HEK293 (cell line): ENCODE results near the gene KLHL35.

Source experiments
- CTCF ChIA-PET: fragments of 350-600 bp; formaldehyde crosslinking; extraction: SDS; loops from one replicate; lab custom pipeline; 2021; ENCODE audit warnings: antibody characterized with exemption; lab: Yijun Ruan, JAX
- POLR2A ChIA-PET: fragments of 300-600 bp; formaldehyde crosslinking; extraction: SDS; loops from one replicate; lab custom pipeline; 2020; ENCODE audit warnings: antibody characterized with exemption, inconsistent platforms; lab: Yijun Ruan, JAX
- H3K27ac ChIP-seq: fragments of 200-500 bp; sonication (Bioruptor generic); 2 replicates; pipeline ENCODE4 v1.5.1; 2014; ENCODE audit warnings: low read depth, low read length, control low read depth, inconsistent platforms; ENCODE audit errors: extremely low read depth
- H3K36me3 ChIP-seq, 2 experiments: fragments of 200-500 bp in 1 of 2; sonication (Bioruptor generic) in 1 of 2; 1 replicate in 1 of 2; 2 replicates in 1 of 2; pipeline ENCODE4 v1.5.1; 2014 to 2017; ENCODE audit warnings: inconsistent platforms in 2 of 2, low read length in 2 of 2; ENCODE audit not compliant: control insufficient read depth in 2 of 2, insufficient read depth in 1 of 2
- H3K4me1 ChIP-seq: fragments of 200-500 bp; sonication (Bioruptor generic); 2 replicates; pipeline ENCODE4 v1.5.1; 2014; ENCODE audit warnings: mild to moderate bottlenecking, low read length, inconsistent platforms; ENCODE audit not compliant: control insufficient read depth, insufficient read depth
- H3K4me3 ChIP-seq: 2 replicates; pipeline ENCODE4 v1.5.1; 2011; ENCODE audit warnings: low read depth, mild to moderate bottlenecking, control low read depth, low read length, moderate library complexity
- H3K9me3 ChIP-seq: fragments of 200-500 bp; sonication (Bioruptor generic); 2 replicates; pipeline ENCODE4 v1.5.1; 2014; ENCODE audit warnings: low read depth, low read length, inconsistent platforms; ENCODE audit not compliant: control insufficient read depth, insufficient read depth
- SP3 ChIP-seq: fragments of 450-650 bp; formaldehyde crosslinking; IDR thresholded peaks from 2 replicates; pipeline ENCODE4 v1.5.1; 2016; ENCODE audit warnings: missing biosample characterization, missing genetic modification characterization
- SP7 ChIP-seq: fragments of 450-650 bp; formaldehyde crosslinking; IDR thresholded peaks from 2 replicates; pipeline ENCODE4 v1.5.1; 2016; ENCODE audit warnings: missing biosample characterization, missing genetic modification characterization
- YY1 ChIP-seq: fragments of 450-650 bp; formaldehyde crosslinking; IDR thresholded peaks from 2 replicates; pipeline ENCODE4 v1.5.1; 2018; ENCODE audit warnings: missing biosample characterization, missing genetic modification characterization
- ZNF121 ChIP-seq: fragments of 450-650 bp; formaldehyde crosslinking; IDR thresholded peaks from 2 replicates; pipeline ENCODE4 v1.5.1; 2016; ENCODE audit warnings: missing biosample characterization, missing genetic modification characterization
- ZNF596 ChIP-seq: fragments of 450-650 bp; IDR thresholded peaks from 2 replicates; pipeline ENCODE4 v1.5.0; 2018; ENCODE audit warnings: missing biosample characterization, mild to moderate bottlenecking, missing genetic modification characterization, moderate library complexity
- ZNF623 ChIP-seq: fragments of 450-650 bp; formaldehyde crosslinking; IDR thresholded peaks from 2 replicates; pipeline ENCODE4 v1.5.1; 2016; ENCODE audit warnings: missing biosample characterization, missing genetic modification characterization
- ZNF664 ChIP-seq: fragments of 450-650 bp; formaldehyde crosslinking; IDR thresholded peaks from 2 replicates; pipeline ENCODE4 v1.5.1; 2016; ENCODE audit warnings: missing biosample characterization, missing genetic modification characterization
- ZNF677 ChIP-seq: fragments of 450-650 bp; IDR thresholded peaks from 2 replicates; pipeline ENCODE4 v1.5.0; 2018; ENCODE audit warnings: missing biosample characterization, mild to moderate bottlenecking, missing genetic modification characterization, moderate library complexity
- TF ChIP-seq, protein P1 (sequence below): fragments of 450-650 bp; formaldehyde crosslinking; IDR thresholded peaks from 2 replicates; pipeline ENCODE4; 2016; ENCODE audit warnings: missing biosample characterization, missing genetic modification characterization
- TF ChIP-seq, protein P2 (sequence below): fragments of 450-650 bp; formaldehyde crosslinking; IDR thresholded peaks from 2 replicates; pipeline ENCODE4 v1.5.1; 2016; ENCODE audit warnings: missing biosample characterization, missing genetic modification characterization, low read depth
- TF ChIP-seq, protein P3 (sequence below): fragments of 450-650 bp; formaldehyde crosslinking; IDR thresholded peaks from 2 replicates; pipeline ENCODE4 v1.5.1; 2017; ENCODE audit warnings: missing biosample characterization, missing genetic modification characterization
- TF ChIP-seq, protein P4 (sequence below): fragments of 450-650 bp; formaldehyde crosslinking; IDR thresholded peaks from 2 replicates; pipeline ENCODE4 v1.5.1; 2016; ENCODE audit warnings: missing biosample characterization, missing genetic modification characterization, low read depth
- TF ChIP-seq, protein P5 (sequence below): fragments of 450-650 bp; formaldehyde crosslinking; conservative IDR thresholded peaks from 2 replicates; pipeline ENCODE4 v1.5.1; 2016; ENCODE audit warnings: low read depth, missing biosample characterization, missing genetic modification characterization
- TF ChIP-seq, protein P6 (sequence below): fragments of 450-650 bp; formaldehyde crosslinking; IDR thresholded peaks from 2 replicates; pipeline ENCODE4 v1.5.1; 2016; ENCODE audit warnings: missing biosample characterization, missing genetic modification characterization

Gene KLHL35

DNA sequence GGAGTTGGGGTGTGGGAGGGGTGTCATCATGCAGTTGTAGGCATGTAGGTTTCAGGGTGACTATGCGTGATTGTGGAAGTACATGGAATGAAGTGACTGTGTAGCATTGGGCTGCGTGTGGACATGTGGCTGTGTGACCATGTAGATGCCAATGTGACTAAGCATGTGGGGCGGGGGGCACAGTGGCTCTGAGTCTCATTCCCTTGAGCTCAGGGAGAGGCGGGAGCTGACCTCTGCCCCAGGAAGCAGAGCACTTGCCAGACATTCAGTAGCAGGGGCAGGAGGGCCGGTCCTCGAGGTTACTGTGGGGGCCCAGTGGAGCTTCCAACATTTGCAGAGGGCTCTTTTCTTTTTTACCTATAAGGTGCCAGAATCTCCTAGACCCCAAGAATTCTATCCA lies 440 bp upstream of the KLHL35 start (continued):
- no peak for TF ChIP-seq YY1 (tag by site-specific recombination)
- TF ChIP-seq, protein P1, sequence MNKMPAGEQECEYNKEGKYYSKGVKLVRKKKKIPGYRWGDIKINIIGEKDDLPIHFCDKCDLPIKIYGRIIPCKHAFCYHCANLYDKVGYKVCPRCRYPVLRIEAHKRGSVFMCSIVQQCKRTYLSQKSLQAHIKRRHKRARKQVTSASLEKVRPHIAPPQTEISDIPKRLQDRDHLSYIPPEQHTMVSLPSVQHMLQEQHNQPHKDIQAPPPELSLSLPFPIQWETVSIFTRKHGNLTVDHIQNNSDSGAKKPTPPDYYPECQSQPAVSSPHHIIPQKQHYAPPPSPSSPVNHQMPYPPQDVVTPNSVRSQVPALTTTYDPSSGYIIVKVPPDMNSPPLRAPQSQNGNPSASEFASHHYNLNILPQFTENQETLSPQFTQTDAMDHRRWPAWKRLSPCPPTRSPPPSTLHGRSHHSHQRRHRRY (tag by site-specific recombination), result no peak
- no peak for TF ChIP-seq ZNF664 (tag by site-specific recombination)
- TF ChIP-seq, all 188 proteins: peak for 0

DNA sequence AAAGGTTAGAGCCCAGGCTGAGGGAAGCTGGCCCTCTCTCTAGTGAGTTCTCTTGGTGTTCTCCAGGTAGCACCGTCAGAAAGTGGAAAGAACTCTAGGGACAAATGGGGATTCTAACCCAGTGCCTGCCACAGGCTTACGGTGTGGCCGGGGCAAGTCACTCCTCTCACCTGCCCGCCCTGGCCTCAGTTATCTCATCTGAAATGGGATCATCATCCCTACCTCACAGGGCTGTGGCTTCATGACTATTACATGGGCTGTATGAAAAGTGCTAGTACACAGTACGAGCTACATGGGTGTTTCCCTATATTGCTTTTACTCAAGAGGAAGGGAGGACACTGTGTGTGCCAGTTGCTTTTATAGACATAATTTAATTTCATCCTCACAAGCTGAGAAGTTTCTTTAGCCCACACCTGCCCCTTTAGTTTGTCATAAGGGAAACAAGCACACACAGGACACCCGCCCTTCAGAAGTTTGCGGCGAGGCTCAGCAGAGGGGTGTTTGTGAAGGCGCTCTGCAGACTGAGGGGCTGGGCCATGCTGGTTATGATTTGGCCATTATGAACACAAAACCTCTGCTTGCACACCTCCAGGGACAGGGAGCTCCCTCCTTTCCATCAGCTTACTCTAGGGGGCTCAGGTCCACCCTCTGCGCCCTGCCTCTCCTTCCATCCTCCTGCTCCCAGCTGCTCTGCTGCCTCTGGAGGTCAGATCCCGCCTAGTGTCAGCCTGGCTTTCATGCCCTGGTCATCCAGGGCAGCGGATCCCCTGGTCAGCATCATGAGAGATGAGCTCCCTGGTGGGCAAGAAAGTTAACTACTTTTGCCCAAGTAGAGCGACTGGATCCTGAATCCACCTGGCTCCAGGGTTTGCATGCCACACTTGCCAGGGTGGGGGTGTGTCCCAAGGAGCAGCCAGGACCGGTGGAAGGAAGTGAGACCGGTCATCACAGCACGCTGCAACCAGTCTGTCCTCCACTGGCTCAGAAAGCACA lies 1.2 kb downstream of the KLHL35 start:
- Histone ChIP-seq H3K27ac (no peak overlapping the region), H3K36me3 (no peaks in the 10 kb centered on the region), H3K9me3 (no peaks in the 10 kb centered on the region), H3K4me3 (no peak overlapping the region), H3K4me1 (no peaks in the 10 kb centered on the region)
- ChIA-PET CTCF (interaction anchor here (0.5 to 3.5 kb wide), 6 partner anchors 14 to 818 kb away, joined by 3 to 20 read pairs (median 3); no protein-coding TSS in a partner anchor), POLR2A (no interaction called here)
- TF ChIP-seq, protein P2, sequence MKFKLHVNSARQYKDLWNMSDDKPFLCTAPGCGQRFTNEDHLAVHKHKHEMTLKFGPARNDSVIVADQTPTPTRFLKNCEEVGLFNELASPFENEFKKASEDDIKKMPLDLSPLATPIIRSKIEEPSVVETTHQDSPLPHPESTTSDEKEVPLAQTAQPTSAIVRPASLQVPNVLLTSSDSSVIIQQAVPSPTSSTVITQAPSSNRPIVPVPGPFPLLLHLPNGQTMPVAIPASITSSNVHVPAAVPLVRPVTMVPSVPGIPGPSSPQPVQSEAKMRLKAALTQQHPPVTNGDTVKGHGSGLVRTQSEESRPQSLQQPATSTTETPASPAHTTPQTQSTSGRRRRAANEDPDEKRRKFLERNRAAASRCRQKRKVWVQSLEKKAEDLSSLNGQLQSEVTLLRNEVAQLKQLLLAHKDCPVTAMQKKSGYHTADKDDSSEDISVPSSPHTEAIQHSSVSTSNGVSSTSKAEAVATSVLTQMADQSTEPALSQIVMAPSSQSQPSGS (tag by site-specific recombination), result no peak
- no peak for TF ChIP-seq SP3 (tag by site-specific recombination)
- no peak for TF ChIP-seq ZNF121 (tag by site-specific recombination)
- TF ChIP-seq, protein P3, sequence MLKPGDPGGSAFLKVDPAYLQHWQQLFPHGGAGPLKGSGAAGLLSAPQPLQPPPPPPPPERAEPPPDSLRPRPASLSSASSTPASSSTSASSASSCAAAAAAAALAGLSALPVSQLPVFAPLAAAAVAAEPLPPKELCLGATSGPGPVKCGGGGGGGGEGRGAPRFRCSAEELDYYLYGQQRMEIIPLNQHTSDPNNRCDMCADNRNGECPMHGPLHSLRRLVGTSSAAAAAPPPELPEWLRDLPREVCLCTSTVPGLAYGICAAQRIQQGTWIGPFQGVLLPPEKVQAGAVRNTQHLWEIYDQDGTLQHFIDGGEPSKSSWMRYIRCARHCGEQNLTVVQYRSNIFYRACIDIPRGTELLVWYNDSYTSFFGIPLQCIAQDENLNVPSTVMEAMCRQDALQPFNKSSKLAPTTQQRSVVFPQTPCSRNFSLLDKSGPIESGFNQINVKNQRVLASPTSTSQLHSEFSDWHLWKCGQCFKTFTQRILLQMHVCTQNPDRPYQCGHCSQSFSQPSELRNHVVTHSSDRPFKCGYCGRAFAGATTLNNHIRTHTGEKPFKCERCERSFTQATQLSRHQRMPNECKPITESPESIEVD (tag by site-specific recombination), result no peak
- no peak for TF ChIP-seq ZNF677 (tag by site-specific recombination)
- TF ChIP-seq, protein P4, sequence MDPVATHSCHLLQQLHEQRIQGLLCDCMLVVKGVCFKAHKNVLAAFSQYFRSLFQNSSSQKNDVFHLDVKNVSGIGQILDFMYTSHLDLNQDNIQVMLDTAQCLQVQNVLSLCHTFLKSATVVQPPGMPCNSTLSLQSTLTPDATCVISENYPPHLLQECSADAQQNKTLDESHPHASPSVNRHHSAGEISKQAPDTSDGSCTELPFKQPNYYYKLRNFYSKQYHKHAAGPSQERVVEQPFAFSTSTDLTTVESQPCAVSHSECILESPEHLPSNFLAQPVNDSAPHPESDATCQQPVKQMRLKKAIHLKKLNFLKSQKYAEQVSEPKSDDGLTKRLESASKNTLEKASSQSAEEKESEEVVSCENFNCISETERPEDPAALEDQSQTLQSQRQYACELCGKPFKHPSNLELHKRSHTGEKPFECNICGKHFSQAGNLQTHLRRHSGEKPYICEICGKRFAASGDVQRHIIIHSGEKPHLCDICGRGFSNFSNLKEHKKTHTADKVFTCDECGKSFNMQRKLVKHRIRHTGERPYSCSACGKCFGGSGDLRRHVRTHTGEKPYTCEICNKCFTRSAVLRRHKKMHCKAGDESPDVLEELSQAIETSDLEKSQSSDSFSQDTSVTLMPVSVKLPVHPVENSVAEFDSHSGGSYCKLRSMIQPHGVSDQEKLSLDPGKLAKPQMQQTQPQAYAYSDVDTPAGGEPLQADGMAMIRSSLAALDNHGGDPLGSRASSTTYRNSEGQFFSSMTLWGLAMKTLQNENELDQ (tag by site-specific recombination), result no peak
- TF ChIP-seq SP7 (tag by site-specific recombination), result no peak
- TF ChIP-seq, protein P5, sequence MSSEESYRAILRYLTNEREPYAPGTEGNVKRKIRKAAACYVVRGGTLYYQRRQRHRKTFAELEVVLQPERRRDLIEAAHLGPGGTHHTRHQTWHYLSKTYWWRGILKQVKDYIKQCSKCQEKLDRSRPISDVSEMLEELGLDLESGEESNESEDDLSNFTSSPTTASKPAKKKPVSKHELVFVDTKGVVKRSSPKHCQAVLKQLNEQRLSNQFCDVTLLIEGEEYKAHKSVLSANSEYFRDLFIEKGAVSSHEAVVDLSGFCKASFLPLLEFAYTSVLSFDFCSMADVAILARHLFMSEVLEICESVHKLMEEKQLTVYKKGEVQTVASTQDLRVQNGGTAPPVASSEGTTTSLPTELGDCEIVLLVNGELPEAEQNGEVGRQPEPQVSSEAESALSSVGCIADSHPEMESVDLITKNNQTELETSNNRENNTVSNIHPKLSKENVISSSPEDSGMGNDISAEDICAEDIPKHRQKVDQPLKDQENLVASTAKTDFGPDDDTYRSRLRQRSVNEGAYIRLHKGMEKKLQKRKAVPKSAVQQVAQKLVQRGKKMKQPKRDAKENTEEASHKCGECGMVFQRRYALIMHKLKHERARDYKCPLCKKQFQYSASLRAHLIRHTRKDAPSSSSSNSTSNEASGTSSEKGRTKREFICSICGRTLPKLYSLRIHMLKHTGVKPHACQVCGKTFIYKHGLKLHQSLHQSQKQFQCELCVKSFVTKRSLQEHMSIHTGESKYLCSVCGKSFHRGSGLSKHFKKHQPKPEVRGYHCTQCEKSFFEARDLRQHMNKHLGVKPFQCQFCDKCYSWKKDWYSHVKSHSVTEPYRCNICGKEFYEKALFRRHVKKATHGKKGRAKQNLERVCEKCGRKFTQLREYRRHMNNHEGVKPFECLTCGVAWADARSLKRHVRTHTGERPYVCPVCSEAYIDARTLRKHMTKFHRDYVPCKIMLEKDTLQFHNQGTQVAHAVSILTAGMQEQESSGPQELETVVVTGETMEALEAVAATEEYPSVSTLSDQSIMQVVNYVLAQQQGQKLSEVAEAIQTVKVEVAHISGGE (tag by site-specific recombination), result no peak
- no peak for TF ChIP-seq ZNF596 (tag by site-specific recombination)
- no peak for TF ChIP-seq ZNF623 (tag by site-specific recombination)
- TF ChIP-seq, protein P6, sequence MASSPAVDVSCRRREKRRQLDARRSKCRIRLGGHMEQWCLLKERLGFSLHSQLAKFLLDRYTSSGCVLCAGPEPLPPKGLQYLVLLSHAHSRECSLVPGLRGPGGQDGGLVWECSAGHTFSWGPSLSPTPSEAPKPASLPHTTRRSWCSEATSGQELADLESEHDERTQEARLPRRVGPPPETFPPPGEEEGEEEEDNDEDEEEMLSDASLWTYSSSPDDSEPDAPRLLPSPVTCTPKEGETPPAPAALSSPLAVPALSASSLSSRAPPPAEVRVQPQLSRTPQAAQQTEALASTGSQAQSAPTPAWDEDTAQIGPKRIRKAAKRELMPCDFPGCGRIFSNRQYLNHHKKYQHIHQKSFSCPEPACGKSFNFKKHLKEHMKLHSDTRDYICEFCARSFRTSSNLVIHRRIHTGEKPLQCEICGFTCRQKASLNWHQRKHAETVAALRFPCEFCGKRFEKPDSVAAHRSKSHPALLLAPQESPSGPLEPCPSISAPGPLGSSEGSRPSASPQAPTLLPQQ (tag by site-specific recombination), result no peak
